OCI-LY3 (cell line): ENCODE results near the gene INSL4.
A peak's percentile ranks its signal among the peaks of the same experiment; 100 is the strongest.

ENCODE experiments used
- CTCF ChIP-seq: fragments of 200-600, 300-600 bp; sonication (generic); IDR thresholded peaks from 2 replicates; pipeline ENCODE4 v1.5.1; 2014; ENCODE audit warnings: antibody characterized with exemption, low read length, low read depth
- EZH2phosphoT487 ChIP-seq: fragments of 200-600 bp; shearing (Covaris generic); IDR thresholded peaks from 2 replicates; pipeline ENCODE4 v1.6.1; 2018; ENCODE audit warnings: antibody characterized with exemption, mixed run types, low read depth

- TF ChIP-seq CTCF = peak; percentile 52
- TF ChIP-seq EZH2phosphoT487 = no peak
Measured at GRCh38 chr9:5263351-5264218, 32.4 kb downstream of the INSL4 start.
